Ascending aorta (tissue), 2 donors: Measurements from ENCODE around the gene BOLL. TPM values are rescaled to one million over a fixed set of nuclear protein-coding genes. Genes with fewer than 3 reads are reported as not detected.
A peak's percentile ranks its signal among the peaks of the same experiment; 100 is the strongest.

ENCODE experiments used
- DNase-seq, 2 donors: peaks; one replicate each; pipeline ENCODE4 v3.0.0-alpha.2; 2019; ENCODE audit warnings: low spot score in 2 of 2
- H3K27ac ChIP-seq, 2 donors: fragments of 200-600 bp; sonication (generic); one replicate each; pipeline ENCODE4 v1.5.1; 2016 to 2017; ENCODE audit warnings: mild to moderate bottlenecking in 1 of 2
- H3K27me3 ChIP-seq: fragments of 200-600 bp; sonication (generic); one replicate; pipeline ENCODE4 v1.5.1; 2017
- H3K36me3 ChIP-seq, 2 donors: fragments of 200-600 bp; sonication (generic); one replicate each; pipeline ENCODE4 v1.5.1; 2016
- H3K4me1 ChIP-seq, 2 donors: fragments of 200-600 bp; sonication (generic); one replicate each; pipeline ENCODE4 v1.5.1; 2016 to 2017; ENCODE audit warnings: mild to moderate bottlenecking in 1 of 2
- H3K4me3 ChIP-seq, 2 donors: fragments of 200-600 bp; sonication (generic); one replicate each; pipeline ENCODE4 v1.5.1; 2016 to 2017; ENCODE audit warnings: mild to moderate bottlenecking in 1 of 2
- H3K9me3 ChIP-seq, 2 donors: fragments of 200-600 bp; sonication (generic); one replicate each; pipeline ENCODE4 v1.5.1; 2016
- intact Hi-C: fragments of 100-400 bp; cut with DNase I; formaldehyde crosslinking; loops from one replicate; pipeline ENCODE4 v1.15.1; 2023
- total RNA-seq: library from RNA; depleted of rRNA; stranded (reverse); fragments of >200 nt; gene quantifications from one replicate; pipeline ENCODE4 v1.1.0, GENCODE V29; 2016
- TF ChIP-seq, protein P1 (sequence below), 3 experiments: fragments of 200-600 bp in 2 of 3; fragments of 450-650 bp in 1 of 3; sonication (generic) in 2 of 3; IDR thresholded peaks; one replicate each; pipeline ENCODE4 v1.5.1; 2016 to 2019; ENCODE audit warnings: antibody characterized with exemption in 3 of 3, mild to moderate bottlenecking in 1 of 3, moderate library complexity in 1 of 3

BOLL gene
- total RNA-seq, 1 donor from 2014 or later = not detected

DNA sequence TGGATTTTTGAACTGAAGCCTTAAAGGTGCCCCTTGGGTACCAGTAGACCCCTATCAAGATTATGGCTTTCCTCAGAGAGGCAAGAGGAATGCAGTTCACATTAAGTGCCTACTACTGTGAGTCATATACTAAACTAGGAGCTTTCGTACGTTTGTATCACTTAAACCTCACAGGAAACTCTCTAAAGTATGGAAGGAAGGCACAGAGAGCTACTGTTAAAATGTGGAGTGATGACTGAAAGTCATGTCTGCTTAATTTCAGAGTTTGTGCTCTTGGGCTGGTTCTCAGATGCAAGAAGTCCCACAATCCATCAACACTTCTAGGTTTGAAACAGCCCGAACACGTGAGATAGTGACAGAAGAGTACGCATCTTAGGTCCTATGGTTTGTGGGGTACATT is 23.9 kb upstream of the BOLL start:
- H3K27me3 ChIP-seq = no peaks in the 10 kb centered on the region
- TF ChIP-seq, protein P1, sequence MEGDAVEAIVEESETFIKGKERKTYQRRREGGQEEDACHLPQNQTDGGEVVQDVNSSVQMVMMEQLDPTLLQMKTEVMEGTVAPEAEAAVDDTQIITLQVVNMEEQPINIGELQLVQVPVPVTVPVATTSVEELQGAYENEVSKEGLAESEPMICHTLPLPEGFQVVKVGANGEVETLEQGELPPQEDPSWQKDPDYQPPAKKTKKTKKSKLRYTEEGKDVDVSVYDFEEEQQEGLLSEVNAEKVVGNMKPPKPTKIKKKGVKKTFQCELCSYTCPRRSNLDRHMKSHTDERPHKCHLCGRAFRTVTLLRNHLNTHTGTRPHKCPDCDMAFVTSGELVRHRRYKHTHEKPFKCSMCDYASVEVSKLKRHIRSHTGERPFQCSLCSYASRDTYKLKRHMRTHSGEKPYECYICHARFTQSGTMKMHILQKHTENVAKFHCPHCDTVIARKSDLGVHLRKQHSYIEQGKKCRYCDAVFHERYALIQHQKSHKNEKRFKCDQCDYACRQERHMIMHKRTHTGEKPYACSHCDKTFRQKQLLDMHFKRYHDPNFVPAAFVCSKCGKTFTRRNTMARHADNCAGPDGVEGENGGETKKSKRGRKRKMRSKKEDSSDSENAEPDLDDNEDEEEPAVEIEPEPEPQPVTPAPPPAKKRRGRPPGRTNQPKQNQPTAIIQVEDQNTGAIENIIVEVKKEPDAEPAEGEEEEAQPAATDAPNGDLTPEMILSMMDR (IDR thresholded peaks at IDR 0.05) = no peak
- peaks cover 3 to 6% of the 10 kb centered on the region in 2 donors for H3K4me1 ChIP-seq
- DNase-seq = no peak
- no peak overlapping the region for H3K4me3 ChIP-seq
- peak overlapping the region; percentile 5 to 59 for H3K27ac ChIP-seq
- no peaks in the 10 kb centered on the region for H3K36me3 ChIP-seq
- H3K9me3 ChIP-seq = no peaks in the 10 kb centered on the region
- intact Hi-C loops = no loop called here

GRCh38 chr2:197805715-197806633 is 20.9 kb upstream of the BOLL start:
- intact Hi-C loops = loop anchor here (2.0 kb wide), 1 partner anchor 271 kb away; no protein-coding TSS in a partner anchor
- H3K4me1 ChIP-seq = peaks cover 3 to 10% of the 10 kb centered on the region in 2 donors
- no peaks in the 10 kb centered on the region for H3K9me3 ChIP-seq
- no peaks in the 10 kb centered on the region for H3K36me3 ChIP-seq
- H3K27ac ChIP-seq = peak overlapping the region; percentile 87 to 96
- no peaks in the 10 kb centered on the region for H3K27me3 ChIP-seq
- TF ChIP-seq, protein P1 (IDR thresholded peaks at IDR 0.05) = no peak
- peak overlapping the region; percentile 70 to 99 for H3K4me3 ChIP-seq
- no peak for DNase-seq

GRCh38 chr2:197804758-197805714 is 19.9 kb upstream of the BOLL start:
- Histone ChIP-seq H3K4me1 (peaks cover 3 to 10% of the 10 kb centered on the region in 2 donors), H3K9me3 (no peaks in the 10 kb centered on the region), H3K27me3 (no peaks in the 10 kb centered on the region), H3K36me3 (no peaks in the 10 kb centered on the region), H3K27ac (peak overlapping the region; percentile 87 to 96), H3K4me3 (peak overlapping the region; percentile 70 to 99)
- TF ChIP-seq, protein P1 (IDR thresholded peaks at IDR 0.05) = peak in 1 of 3 experiments; percentile 7
- DNase-seq = peak in 1 of 2 donors; percentile 71
- intact Hi-C loops = loop anchor here (1.0 to 5.0 kb wide), 5 partner anchors 77 to 272 kb away; partner anchors contain the start of gene MARS2

GRCh38 chr2:197804049-197804757 is 19.1 kb upstream of the BOLL start, which contains the start of gene PLCL1:
Gene PLCL1, plus strand, starts transcription at chr2:197804593.
- Histone ChIP-seq H3K27me3 (no peaks in the 10 kb centered on the region), H3K4me3 (peak within 1 kb of the TSS; percentile 70 to 99), H3K36me3 (no peaks in the 10 kb centered on the region), H3K27ac (peak within 1 kb of the TSS; percentile 87 to 96), H3K4me1 (peaks cover under 1 to 9% of the 10 kb centered on the region in 2 donors), H3K9me3 (no peaks in the 10 kb centered on the region)
- TF ChIP-seq, protein P1 (IDR thresholded peaks at IDR 0.05) = no peak
- intact Hi-C loops = loop anchor here (1.0 to 5.0 kb wide), 5 partner anchors 78 to 273 kb away; partner anchors contain the start of gene MARS2
- peak; percentile 89 to 97 for DNase-seq
